ENCODE measurements around the gene SH3GLB1. TPM values are rescaled to one million over a fixed set of nuclear protein-coding genes. Genes with fewer than 3 reads are reported as not detected.
A peak's percentile ranks its signal among the peaks of the same experiment; 100 is the strongest.

The SH3GLB1 gene
- total RNA-seq, 1 experiment from 2014 or later, result 108 TPM

- ChIA-PET CTCF (interaction anchor here (0.6 kb wide), 1 partner anchor 21 kb away, joined by 3 read pairs; no protein-coding TSS in a partner anchor), POLR2A (interaction anchor here (1.0 to 2.7 kb wide), 2 partner anchors 21 to 30 kb away, joined by 3 to 16 read pairs; no protein-coding TSS in a partner anchor)
- no TSS peak for BruUV-seq (replicated peaks)
- Mint-ChIP-seq H3K27me3 (ENCODE audit: insufficient read depth, unreplicated experiment) (no peaks in the 10 kb centered on the region), H3K27ac (ENCODE audit: low read depth, unreplicated experiment) (no peak overlapping the region), H3K36me3 (ENCODE audit: insufficient read depth, unreplicated experiment) (peaks cover 8% of the 10 kb centered on the region), H3K4me3 (ENCODE audit: unreplicated experiment) (no peak overlapping the region), H3K9me3 (ENCODE audit: unreplicated experiment) (no peaks in the 10 kb centered on the region), H3K4me1 (ENCODE audit: insufficient read depth, unreplicated experiment) (no peaks in the 10 kb centered on the region)
- TF ChIP-seq, protein P1, sequence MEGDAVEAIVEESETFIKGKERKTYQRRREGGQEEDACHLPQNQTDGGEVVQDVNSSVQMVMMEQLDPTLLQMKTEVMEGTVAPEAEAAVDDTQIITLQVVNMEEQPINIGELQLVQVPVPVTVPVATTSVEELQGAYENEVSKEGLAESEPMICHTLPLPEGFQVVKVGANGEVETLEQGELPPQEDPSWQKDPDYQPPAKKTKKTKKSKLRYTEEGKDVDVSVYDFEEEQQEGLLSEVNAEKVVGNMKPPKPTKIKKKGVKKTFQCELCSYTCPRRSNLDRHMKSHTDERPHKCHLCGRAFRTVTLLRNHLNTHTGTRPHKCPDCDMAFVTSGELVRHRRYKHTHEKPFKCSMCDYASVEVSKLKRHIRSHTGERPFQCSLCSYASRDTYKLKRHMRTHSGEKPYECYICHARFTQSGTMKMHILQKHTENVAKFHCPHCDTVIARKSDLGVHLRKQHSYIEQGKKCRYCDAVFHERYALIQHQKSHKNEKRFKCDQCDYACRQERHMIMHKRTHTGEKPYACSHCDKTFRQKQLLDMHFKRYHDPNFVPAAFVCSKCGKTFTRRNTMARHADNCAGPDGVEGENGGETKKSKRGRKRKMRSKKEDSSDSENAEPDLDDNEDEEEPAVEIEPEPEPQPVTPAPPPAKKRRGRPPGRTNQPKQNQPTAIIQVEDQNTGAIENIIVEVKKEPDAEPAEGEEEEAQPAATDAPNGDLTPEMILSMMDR (IDR thresholded peaks at IDR 0.05; ENCODE audit: unreplicated experiment), result no peak
- no peak for DNase-seq (ENCODE audit: unreplicated experiment)
- intact Hi-C loops (cut with micrococcal nuclease), result no loop called here
Measured at GRCh38 chr1:86751923-86752322, 47.5 kb downstream of the SH3GLB1 start.

- Mint-ChIP-seq H3K9me3 (ENCODE audit: unreplicated experiment) (no peaks in the 10 kb centered on the region), H3K4me3 (ENCODE audit: unreplicated experiment) (no peak overlapping the region), H3K36me3 (ENCODE audit: insufficient read depth, unreplicated experiment) (no peaks in the 10 kb centered on the region), H3K4me1 (ENCODE audit: insufficient read depth, unreplicated experiment) (no peaks in the 10 kb centered on the region), H3K27ac (ENCODE audit: low read depth, unreplicated experiment) (no peak overlapping the region), H3K27me3 (ENCODE audit: insufficient read depth, unreplicated experiment) (no peaks in the 10 kb centered on the region)
- ChIA-PET CTCF (interaction anchor here (0.6 to 1.6 kb wide), 7 partner anchors 9 to 680 kb away, joined by 3 to 4 read pairs (median 3); no protein-coding TSS in a partner anchor), POLR2A (interaction anchor here (2.7 kb wide), 1 partner anchor 19 kb away, joined by 16 read pairs; no protein-coding TSS in a partner anchor)
- TF ChIP-seq, protein P1 (IDR thresholded peaks at IDR 0.05; ENCODE audit: unreplicated experiment), result no peak
- peak; percentile 47 for DNase-seq (ENCODE audit: unreplicated experiment)
- BruUV-seq (replicated peaks), result no TSS peak
- intact Hi-C loops (cut with micrococcal nuclease), result no loop called here
Measured at GRCh38 chr1:86753700-86754099, 49.3 kb downstream of the SH3GLB1 start.

- no peaks in the 10 kb centered on the region for H3K36me3 Mint-ChIP-seq (ENCODE audit: insufficient read depth, unreplicated experiment)
- H3K9me3 Mint-ChIP-seq (ENCODE audit: unreplicated experiment), result no peaks in the 10 kb centered on the region
- intact Hi-C loops (cut with micrococcal nuclease), result no loop called here
- ChIA-PET CTCF (interaction anchor here (0.6 to 1.6 kb wide), 5 partner anchors 10 to 680 kb away, joined by 3 to 4 read pairs (median 3); no protein-coding TSS in a partner anchor), POLR2A (interaction anchor here (2.7 kb wide), 1 partner anchor 19 kb away, joined by 16 read pairs; no protein-coding TSS in a partner anchor)
- H3K27me3 Mint-ChIP-seq (ENCODE audit: insufficient read depth, unreplicated experiment), result no peaks in the 10 kb centered on the region
- BruUV-seq (replicated peaks), result no TSS peak
- no peaks in the 10 kb centered on the region for H3K4me1 Mint-ChIP-seq (ENCODE audit: insufficient read depth, unreplicated experiment)
- no peak overlapping the region for H3K27ac Mint-ChIP-seq (ENCODE audit: low read depth, unreplicated experiment)
- H3K4me3 Mint-ChIP-seq (ENCODE audit: unreplicated experiment), result no peak overlapping the region
- TF ChIP-seq, protein P1 (IDR thresholded peaks at IDR 0.05; ENCODE audit: unreplicated experiment), result no peak
- DNase-seq (ENCODE audit: unreplicated experiment), result no peak
Measured at GRCh38 chr1:86754265-86754974, 50.0 kb downstream of the SH3GLB1 start.

DNA sequence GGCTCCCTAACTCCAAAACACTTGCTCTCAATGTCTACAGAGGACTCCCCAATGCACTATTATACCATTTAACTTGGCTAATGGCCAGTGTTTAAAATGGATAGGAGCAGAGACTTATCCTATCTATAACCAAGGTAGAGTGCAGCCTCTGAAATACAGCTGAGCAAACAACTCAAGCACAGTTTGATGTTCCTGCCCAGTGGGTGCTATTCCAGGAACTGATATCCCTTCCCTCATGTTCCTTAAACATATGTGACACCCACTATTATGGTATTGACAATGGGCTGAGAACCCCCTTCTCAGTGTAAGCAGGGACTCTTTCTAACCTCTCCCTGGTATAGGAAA, 51.7 kb downstream of the SH3GLB1 start:
- TF ChIP-seq, protein P1 (IDR thresholded peaks at IDR 0.05; ENCODE audit: unreplicated experiment), result no peak
- H3K27me3 Mint-ChIP-seq (ENCODE audit: insufficient read depth, unreplicated experiment), result no peaks in the 10 kb centered on the region
- POLR2A ChIA-PET, result interaction anchor here (0.9 kb wide), 1 partner anchor 52 kb away, joined by 5 read pairs; the partner anchor contains the start of gene SH3GLB1
- no peak for DNase-seq (ENCODE audit: unreplicated experiment)
- no peak overlapping the region for H3K4me3 Mint-ChIP-seq (ENCODE audit: unreplicated experiment)
- CTCF ChIA-PET, result interaction anchor here (1.2 to 1.4 kb wide), 2 partner anchors 11 to 13 kb away, joined by 4 to 9 read pairs; no protein-coding TSS in a partner anchor
- no peaks in the 10 kb centered on the region for H3K4me1 Mint-ChIP-seq (ENCODE audit: insufficient read depth, unreplicated experiment)
- intact Hi-C loops (cut with micrococcal nuclease), result no loop called here
- no peaks in the 10 kb centered on the region for H3K9me3 Mint-ChIP-seq (ENCODE audit: unreplicated experiment)
- no peak overlapping the region for H3K27ac Mint-ChIP-seq (ENCODE audit: low read depth, unreplicated experiment)
- H3K36me3 Mint-ChIP-seq (ENCODE audit: insufficient read depth, unreplicated experiment), result no peaks in the 10 kb centered on the region
- BruUV-seq (replicated peaks), result no TSS peak

Measured in MCF 10A (cell line).